HG03520 (cell line): ENCODE measurements around the gene HNRNPA0.

Experiments used
- ATAC-seq: cut with Tn5 transposase; IDR thresholded peaks from one replicate; pipeline ENCODE4 v1.9.1; 2021; ENCODE audit warnings: mild to moderate bottlenecking, moderate library complexity; ENCODE audit not compliant: unreplicated experiment

Gene HNRNPA0

DNA sequence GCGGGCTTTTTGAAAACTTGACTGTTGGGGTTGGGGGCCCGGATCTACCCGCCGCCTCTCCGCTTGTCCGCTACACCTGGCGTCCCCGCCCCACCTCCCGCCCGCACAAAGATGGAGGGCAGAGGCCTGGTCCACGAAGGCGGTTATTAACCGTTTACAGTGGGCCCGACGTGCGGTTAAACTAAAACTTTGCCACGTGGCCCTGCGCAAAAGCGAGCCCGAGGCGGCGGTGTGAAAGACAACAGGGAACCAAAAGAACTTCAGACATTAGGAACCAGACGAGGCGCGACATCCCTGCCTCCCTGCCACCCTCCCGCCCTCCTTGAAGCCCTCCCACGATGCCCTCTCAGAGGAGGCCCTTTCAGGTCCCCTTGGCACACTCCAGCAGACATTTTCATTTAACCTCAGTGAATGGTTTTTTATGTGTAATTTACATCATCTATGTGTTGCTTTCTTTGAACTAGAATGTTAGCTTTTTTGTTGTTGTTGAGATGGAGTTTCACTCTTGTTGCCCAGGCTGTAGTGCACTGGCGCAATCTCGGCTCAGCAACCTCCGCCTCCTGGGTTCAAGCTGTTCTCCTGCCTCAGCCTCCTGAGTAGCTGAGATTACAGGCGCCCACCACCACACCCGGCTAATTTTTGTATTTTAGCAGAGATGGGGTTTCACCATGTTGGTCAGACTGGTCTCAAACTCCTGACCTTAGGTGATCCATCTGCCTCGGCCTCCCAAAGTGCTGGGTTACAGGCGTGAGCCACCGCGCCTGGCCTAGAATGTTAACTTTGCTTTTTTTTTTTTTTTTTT, 999 bp upstream of the HNRNPA0 start:
- ATAC-seq: peak; percentile 9

GRCh38 chr5:137753691-137754187, 424 bp downstream of the HNRNPA0 start:
- peak; percentile 1 for ATAC-seq

GRCh38 chr5:137752905-137753690, 1.1 kb downstream of the HNRNPA0 start:
- no peak for ATAC-seq

GRCh38 chr5:137751869-137752491, 2.2 kb downstream of the HNRNPA0 start:
- no peak for ATAC-seq

DNA sequence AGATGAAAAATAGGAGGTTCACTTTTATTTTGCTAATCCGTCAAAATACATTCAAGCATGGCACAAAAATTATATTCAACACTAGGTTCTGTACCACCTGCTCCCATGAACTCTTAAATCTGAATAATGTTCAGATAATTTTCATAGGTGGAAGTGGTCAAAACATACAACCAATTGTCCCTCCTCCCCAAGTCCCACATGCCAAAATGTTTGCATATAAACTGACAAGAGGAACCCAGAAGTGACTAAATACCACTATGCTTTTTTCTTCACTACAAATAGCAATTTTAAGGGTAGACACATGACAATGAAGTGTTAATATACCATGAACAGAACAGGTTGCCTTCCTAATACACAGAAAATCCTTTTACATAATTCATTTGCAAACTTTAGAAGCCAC, 3.7 kb downstream of the HNRNPA0 start:
- ATAC-seq: no peak

GRCh38 chr5:137747848-137748247, 6.3 kb downstream of the HNRNPA0 start:
- ATAC-seq: no peak

- ATAC-seq: no peak
Measured at GRCh38 chr5:137743031-137743640, 11.0 kb downstream of the HNRNPA0 start.

DNA sequence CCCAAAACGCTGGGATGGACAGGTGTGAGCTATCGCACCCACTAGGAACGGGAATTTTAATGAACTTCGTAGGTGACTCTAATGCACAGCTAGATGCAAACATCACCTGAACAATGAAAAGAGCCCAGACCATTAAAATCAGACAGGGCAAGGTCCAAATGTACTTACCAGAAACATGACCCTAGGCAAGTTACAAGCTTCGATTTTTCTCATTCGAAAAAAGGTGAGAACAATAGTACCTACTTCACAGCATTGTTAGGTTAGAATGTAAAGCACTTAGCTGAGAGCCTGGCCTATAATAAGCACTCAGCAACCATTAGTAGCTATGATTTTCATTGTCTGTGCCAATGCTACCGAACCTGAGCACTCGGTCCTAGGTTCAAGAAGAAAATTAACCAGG, 12.4 kb downstream of the HNRNPA0 start:
- no peak for ATAC-seq

GRCh38 chr5:137739737-137740136, 14.4 kb downstream of the HNRNPA0 start:
- no peak for ATAC-seq

GRCh38 chr5:137738947-137739346, 15.2 kb downstream of the HNRNPA0 start:
- ATAC-seq: no peak

DNA sequence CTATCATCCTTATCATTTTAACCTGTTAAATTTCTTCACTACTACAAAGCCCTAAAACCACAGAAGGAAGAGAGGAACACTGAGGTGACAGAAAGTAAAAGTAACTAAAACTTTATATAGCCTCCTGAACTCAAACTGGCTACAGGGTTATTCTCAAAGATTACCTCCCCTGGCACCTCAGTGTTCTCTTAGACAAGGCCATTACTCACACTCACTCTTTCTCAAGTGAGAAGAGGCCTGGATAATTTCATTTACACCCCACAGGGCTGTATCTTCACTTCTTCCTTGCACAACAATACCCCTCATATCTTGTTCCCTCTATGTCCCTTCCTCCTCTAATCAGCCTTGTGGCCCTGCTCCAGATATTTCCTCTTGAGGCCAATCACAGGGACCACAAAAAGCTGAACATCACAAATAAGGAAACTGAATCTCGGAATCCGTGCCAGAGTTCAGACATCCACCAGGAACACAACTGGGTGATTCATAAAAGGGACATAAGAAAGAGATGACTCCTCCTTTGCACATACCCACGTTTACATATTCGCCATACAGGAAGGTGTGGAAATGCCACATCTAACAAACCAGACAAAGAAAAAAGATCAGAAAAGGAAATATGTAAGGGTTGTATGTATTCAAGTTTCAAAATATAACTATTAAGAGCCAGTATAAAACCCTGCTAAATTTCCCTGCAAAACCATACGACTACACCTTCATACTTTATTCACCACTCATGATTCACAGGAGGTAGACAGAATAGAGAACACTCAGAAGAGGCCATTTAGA, 16.6 kb downstream of the HNRNPA0 start:
- no peak for ATAC-seq

- no peak for ATAC-seq
Measured at GRCh38 chr5:137736496-137736895, 17.7 kb downstream of the HNRNPA0 start.

DNA sequence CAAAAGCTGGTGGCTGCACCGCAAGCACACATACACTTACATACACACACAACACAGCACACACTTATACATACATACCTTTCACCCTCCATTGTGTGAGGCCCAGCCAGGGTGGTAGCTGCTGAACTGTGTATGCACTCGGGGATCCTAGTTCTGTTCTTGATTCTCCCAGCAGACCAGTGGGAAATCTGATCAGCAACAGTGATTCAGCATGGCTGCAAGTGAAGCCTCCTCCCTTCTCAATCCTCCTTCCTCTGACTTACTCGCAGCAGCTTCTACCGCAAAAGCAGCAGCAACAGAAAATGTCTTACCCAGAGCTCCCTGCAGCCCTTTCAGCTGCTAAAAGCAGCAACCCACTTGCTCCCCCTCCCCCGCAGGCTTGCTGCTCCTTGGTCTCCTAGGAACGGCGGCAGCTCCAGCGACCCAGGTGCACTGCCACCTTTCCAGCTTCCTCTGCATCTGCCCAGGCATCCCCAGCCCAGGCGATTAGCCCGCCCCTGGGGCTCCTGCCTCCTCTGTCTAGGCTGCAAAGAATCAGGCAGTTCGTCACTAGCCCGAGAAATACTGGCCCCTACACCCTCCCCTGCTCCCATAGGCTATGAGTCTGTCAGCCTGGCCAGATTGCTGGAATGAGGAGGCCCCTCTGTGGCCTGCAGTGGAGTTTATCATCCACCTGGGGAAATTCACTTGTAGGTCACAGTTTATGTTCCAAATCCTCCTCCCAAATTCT, 18.4 kb downstream of the HNRNPA0 start, which contains the start of gene KLHL3:
KLHL3 (minus strand) TSS at position 535 of the 730 bp plus-strand sequence; CDS start at position 92, 443 bp downstream.
- ATAC-seq: peak; percentile 44

GRCh38 chr5:137734962-137735554, 19.1 kb downstream of the HNRNPA0 start:
- ATAC-seq: peak; percentile 10

DNA sequence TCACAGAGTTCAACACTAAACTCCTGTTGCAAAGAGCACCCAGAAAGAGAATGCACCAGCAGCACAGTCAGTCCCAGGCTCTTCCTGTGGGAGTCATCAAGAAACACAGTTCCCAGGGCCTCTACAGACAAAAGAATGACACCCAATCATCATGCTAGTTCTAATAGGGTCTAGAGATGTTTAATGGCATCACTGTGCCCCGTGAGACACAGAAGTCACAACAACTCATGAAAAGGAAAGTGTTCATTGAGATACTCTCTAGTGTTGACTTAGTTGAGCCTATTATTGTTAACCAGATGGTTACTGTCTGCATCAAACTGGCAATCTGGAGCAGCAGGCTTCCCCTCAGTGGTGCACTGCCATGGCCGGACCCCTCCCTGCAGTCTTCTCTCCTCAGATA, 19.8 kb downstream of the HNRNPA0 start:
- no peak for ATAC-seq

DNA sequence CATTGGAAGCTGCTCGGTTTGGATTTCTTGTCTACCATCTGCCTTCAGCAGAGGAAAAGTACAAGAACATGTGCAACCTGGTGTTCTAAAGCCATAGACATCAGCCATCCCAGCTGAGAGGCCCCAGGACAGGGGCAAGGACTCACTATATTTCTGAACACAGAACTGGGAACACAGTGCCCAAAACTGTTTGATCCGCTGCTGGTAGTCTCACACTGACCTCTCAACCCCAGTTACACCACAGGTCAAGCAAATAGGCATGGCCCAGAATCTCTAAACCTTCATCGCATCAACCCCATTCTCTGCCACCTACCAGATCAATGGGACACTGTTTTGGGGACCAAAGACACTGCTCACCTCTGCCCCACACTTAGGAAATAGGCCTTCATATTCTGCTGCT, 20.2 kb downstream of the HNRNPA0 start:
- ATAC-seq: no peak

DNA sequence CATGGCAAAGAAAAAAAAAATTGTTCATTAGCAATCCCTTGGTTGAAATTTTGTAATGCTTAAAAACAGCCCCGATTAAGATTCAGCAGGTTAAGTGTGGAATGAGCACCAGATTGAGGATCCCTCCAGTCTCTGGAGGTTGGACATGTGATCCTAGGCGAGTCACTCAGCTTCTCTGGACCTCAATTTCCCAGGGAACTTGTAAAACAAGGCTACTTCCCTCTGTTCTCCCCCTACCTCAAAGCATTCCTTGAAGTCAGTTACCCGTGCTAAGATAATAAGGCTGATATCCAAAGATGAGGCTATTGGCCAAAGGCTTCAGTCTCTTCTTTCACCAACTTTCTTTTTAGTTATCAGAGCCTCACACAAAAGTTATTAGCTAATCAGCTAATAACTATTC, 21.2 kb downstream of the HNRNPA0 start:
- no peak for ATAC-seq

GRCh38 chr5:137731176-137731575, 23.0 kb downstream of the HNRNPA0 start:
- ATAC-seq: no peak

- ATAC-seq: no peak
Measured at GRCh38 chr5:137730336-137730735, 23.8 kb downstream of the HNRNPA0 start.
